Thoracic aorta (tissue), 2 donors: ENCODE results near the gene AOX1. TPM values are rescaled to one million over a fixed set of nuclear protein-coding genes. Genes with fewer than 3 reads are reported as not detected.
"Not testable (repeated sequence)": the region's sequence is repeated elsewhere in the genome, so short reads cannot be mapped to it uniquely, and the experiment has no call there.

Source experiments
- ATAC-seq: fragments of 150-250 bp; one replicate; pipeline ENCODE4 v1.8.0; 2017; ENCODE audit warnings: low read depth; ENCODE audit not compliant: insufficient number of reproducible peaks, low FRiP score
- DNase-seq: peaks from one replicate; pipeline ENCODE4 v3.0.0-alpha.2; 2020; ENCODE audit warnings: low spot score
- H3K27ac ChIP-seq, 2 donors: fragments of 200-600 bp; sonication (generic); 1 replicate in 1 of 2; 2 replicates in 1 of 2; pipeline ENCODE4 v1.5.1; 2016; ENCODE audit warnings: mild to moderate bottlenecking in 2 of 2, moderate library complexity in 2 of 2
- H3K27me3 ChIP-seq: fragments of 200-600 bp; sonication (generic); replicated peaks from 2 replicates; pipeline ENCODE4 v1.6.0; 2016; ENCODE audit warnings: mild to moderate bottlenecking; ENCODE audit not compliant: insufficient read depth
- H3K36me3 ChIP-seq: fragments of 200-600 bp; sonication (generic); one replicate; pipeline ENCODE4 v1.5.1; 2016
- H3K4me1 ChIP-seq, 2 donors: fragments of 200-600 bp; sonication (generic); 1 replicate in 1 of 2; 2 replicates in 1 of 2; pipeline versions ENCODE4 v1.5.1 to v1.6.0; 2016; ENCODE audit warnings: low read depth in 2 of 2, mild to moderate bottlenecking in 1 of 2; ENCODE audit not compliant: control insufficient read depth in 1 of 2
- H3K4me3 ChIP-seq: fragments of 200-600 bp; sonication (generic); 2 replicates; pipeline ENCODE4 v1.5.1; 2016; ENCODE audit warnings: mild to moderate bottlenecking
- H3K9me3 ChIP-seq: fragments of 200-600 bp; sonication (generic); 2 replicates; pipeline ENCODE4 v1.5.1; 2016
- total RNA-seq, 2 donors: library from RNA; depleted of rRNA; stranded (reverse); fragments of >200 nt; gene quantifications; one replicate each; pipeline versions ENCODE4 v1.1.0 to v1.2.3, GENCODE V29; 2016
- TF ChIP-seq, protein P1 (sequence below): fragments of 200-600 bp; sonication (generic); IDR thresholded peaks from one replicate; pipeline ENCODE4 v1.5.1; 2019; ENCODE audit warnings: antibody characterized with exemption

AOX1 gene
- 10 to 100 TPM; 56.1 to 69.9 TPM for total RNA-seq

DNA sequence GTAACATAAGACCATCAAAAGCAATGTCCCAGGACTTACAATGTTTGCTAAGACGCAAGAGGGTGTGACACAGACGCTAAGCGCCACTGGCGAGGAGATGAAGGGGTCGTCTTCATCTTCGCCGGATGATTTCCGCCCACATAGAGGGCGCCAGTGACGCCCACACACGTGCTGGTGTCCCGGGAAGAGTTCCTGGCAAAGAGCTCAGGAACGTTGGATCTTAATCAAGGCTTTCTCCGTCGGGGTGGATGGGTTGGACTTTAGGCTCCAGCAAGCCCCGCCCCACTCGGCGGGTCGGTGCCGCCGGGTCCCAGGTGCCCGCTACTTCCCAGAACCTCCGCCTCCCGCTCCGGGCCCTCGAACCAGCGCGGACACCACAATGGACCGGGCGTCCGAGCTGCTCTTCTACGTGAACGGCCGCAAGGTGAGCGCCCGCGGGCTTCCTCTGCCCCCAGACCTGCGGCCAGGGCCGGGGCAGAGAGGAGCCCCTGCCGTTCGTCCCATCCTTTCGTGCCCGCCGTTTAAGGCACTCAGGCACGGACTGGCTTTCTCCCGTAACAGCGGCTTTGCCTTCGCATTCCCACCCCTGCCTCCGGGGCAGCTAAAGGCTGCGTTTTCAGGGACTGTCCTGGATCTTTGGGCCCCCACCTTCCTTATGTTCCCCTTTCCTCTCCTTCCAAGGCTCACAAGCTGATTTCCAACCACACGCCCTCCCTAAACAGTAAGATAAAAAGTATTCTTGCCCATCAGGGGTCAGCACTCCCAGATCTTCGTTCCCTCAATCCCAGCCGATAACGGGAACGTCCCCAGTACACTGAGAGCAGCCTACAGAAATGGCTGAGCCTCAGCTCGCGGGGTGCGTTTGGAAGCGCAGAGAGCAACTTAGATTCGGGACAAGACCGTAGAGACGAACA is at the start of gene AOX1:
AOX1 (plus strand) TSS at position 285 of the 914 bp plus-strand sequence; CDS start at position 380, 95 bp downstream.
- Histone ChIP-seq H3K36me3 (no peaks in the 10 kb centered on the region), H3K27ac (peak within 1 kb of the TSS; percentile 58 to 63), H3K9me3 (no peaks in the 10 kb centered on the region), H3K4me1 (peaks cover 0 to 12% of the 10 kb centered on the region in 2 donors), H3K4me3 (peak within 1 kb of the TSS; percentile 84), H3K27me3 (no peaks in the 10 kb centered on the region)
- no peak for DNase-seq
- ATAC-seq: peak; percentile 32
- TF ChIP-seq, protein P1, sequence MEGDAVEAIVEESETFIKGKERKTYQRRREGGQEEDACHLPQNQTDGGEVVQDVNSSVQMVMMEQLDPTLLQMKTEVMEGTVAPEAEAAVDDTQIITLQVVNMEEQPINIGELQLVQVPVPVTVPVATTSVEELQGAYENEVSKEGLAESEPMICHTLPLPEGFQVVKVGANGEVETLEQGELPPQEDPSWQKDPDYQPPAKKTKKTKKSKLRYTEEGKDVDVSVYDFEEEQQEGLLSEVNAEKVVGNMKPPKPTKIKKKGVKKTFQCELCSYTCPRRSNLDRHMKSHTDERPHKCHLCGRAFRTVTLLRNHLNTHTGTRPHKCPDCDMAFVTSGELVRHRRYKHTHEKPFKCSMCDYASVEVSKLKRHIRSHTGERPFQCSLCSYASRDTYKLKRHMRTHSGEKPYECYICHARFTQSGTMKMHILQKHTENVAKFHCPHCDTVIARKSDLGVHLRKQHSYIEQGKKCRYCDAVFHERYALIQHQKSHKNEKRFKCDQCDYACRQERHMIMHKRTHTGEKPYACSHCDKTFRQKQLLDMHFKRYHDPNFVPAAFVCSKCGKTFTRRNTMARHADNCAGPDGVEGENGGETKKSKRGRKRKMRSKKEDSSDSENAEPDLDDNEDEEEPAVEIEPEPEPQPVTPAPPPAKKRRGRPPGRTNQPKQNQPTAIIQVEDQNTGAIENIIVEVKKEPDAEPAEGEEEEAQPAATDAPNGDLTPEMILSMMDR: no peak

DNA sequence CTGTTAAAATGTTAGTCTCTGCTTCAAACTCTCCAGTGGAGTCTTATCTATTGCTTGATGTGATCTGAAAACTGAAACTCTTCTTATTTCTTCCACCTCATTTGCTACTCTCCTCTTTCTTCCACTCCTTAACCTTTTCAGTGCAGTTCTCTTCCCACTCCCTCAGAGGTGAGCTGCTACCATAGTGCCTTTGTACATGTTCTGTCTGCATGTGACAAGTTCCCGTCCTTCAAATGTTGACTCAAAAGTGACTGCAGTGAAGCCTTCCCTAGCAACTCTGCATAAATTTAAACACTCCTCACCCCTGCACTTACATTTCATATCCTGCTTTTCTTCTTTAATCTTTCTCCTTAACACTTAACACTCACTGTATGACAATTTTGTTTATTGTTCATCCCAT is 47.7 kb upstream of the AOX1 start:
- TF ChIP-seq, protein P1: no peak
- H3K27ac ChIP-seq: no peak overlapping the region
- no peaks in the 10 kb centered on the region for H3K4me1 ChIP-seq
- no peaks in the 10 kb centered on the region for H3K9me3 ChIP-seq
- DNase-seq: no peak
- no peak for ATAC-seq
- H3K36me3 ChIP-seq: no peaks in the 10 kb centered on the region
- H3K27me3 ChIP-seq: no peaks in the 10 kb centered on the region
- no peak overlapping the region for H3K4me3 ChIP-seq

DNA sequence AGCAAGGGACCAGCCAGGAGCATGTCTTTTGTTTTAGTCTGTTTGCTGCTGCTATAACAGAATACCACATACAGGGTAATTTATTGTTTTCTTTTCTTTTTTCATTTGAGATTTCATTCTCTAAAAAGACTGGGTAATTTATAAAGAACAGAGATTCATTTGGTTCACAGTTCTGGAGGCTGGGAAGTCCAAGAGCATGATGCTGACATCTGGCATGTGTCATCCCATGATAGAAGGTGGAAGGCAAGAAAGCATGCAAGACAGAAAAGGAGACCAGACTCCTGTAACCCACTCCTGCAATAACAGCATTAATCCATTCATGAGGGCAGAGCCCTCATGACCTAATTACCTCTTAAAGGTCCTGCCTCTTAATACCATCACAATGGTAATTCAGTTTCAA is 45.0 kb upstream of the AOX1 start:
- no peak overlapping the region for H3K4me3 ChIP-seq
- no peaks in the 10 kb centered on the region for H3K9me3 ChIP-seq
- no peaks in the 10 kb centered on the region for H3K4me1 ChIP-seq
- TF ChIP-seq, protein P1: no peak
- no peaks in the 10 kb centered on the region for H3K36me3 ChIP-seq
- no peak for DNase-seq
- H3K27ac ChIP-seq: no peak overlapping the region
- no peaks in the 10 kb centered on the region for H3K27me3 ChIP-seq
- ATAC-seq: no peak

DNA sequence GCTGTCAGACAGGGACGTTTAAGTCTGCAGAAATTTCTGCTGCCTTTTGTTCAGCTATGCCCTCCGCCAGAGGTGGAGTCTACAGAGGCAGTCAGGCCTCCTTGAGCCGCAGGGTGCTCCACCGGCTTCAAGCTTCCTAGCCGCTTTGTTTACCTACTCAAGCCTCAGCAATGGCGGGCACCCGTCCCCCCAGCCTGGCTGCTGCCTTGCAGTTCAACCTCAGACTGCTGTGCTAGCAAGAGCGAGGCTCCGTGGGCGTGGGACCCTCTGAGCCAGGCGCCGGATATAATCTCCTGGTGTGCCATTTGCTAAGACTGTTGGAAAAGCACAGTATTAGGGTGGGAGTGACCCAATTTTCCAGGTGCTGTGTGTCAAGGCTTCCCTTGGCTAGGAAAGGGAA is 19.2 kb upstream of the AOX1 start:
- H3K27me3 ChIP-seq, H3K4me1 ChIP-seq, H3K9me3 ChIP-seq, H3K4me3 ChIP-seq, ATAC-seq, H3K27ac ChIP-seq, H3K36me3 ChIP-seq, DNase-seq: not testable (repeated sequence)

DNA sequence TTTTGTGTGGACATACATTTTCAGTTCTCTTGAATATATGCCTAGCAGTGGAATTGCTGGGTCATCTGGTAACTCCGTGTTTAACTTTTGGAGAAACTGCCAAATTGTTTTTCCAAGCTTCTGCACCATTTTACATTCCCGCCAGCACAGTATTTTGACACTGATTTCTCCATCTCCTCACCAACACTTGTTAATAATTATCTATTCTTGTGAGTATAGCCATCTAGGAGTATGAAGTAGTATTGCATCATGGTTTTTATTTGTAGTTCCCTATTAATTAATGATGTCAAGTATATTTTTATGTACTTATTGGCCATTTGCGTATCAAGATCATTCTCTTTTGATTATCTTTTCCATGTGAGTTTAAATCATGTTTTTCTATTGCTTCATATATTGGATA is 17.9 kb upstream of the AOX1 start:
- Histone ChIP-seq H3K36me3 (no peaks in the 10 kb centered on the region), H3K4me3 (no peak overlapping the region), H3K27me3 (no peaks in the 10 kb centered on the region), H3K4me1 (no peaks in the 10 kb centered on the region), H3K9me3 (no peaks in the 10 kb centered on the region), H3K27ac (no peak overlapping the region)
- no peak for DNase-seq
- TF ChIP-seq, protein P1: no peak
- ATAC-seq: no peak
